Vagina (tissue), 2 donors: ENCODE results near the gene FAM120B. TPM values are rescaled to one million over a fixed set of nuclear protein-coding genes. Genes with fewer than 3 reads are reported as not detected.

Experiments
- DNase-seq, 2 donors: peaks; one replicate each; pipeline ENCODE4 v3.0.0-alpha.2; 2017; ENCODE audit errors: extremely low spot score in 2 of 2
- H3K27ac ChIP-seq: fragments of 200-600 bp; sonication (generic); one replicate; pipeline ENCODE4 v1.5.1; 2019
- H3K27me3 ChIP-seq: fragments of 200-600 bp; sonication (generic); one replicate; pipeline ENCODE4 v1.5.1; 2019
- H3K36me3 ChIP-seq, 2 donors: fragments of 200-600 bp; sonication (generic); one replicate each; pipeline ENCODE4 v1.5.1; 2017 to 2019
- H3K4me1 ChIP-seq: fragments of 200-600 bp; sonication (generic); one replicate; pipeline ENCODE4 v1.5.1; 2019
- H3K4me3 ChIP-seq, 2 donors: fragments of 200-600 bp; sonication (generic); 1 replicate in 1 of 2; 2 replicates in 1 of 2; pipeline ENCODE4 v1.5.1; 2016 to 2019
- H3K9me3 ChIP-seq: fragments of 200-600 bp; sonication (generic); one replicate; pipeline ENCODE4 v1.5.1; 2019
- POLR2A ChIP-seq, 2 donors: fragments of 450-650 bp; IDR thresholded peaks; one replicate each; pipeline ENCODE4 v1.6.1; 2017; ENCODE audit warnings: antibody characterized with exemption in 2 of 2, mild to moderate bottlenecking in 2 of 2, moderate library complexity in 2 of 2
- POLR2AphosphoS5 ChIP-seq, 2 donors: sonication (generic); formaldehyde crosslinking; IDR thresholded peaks; one replicate each; pipeline ENCODE4 v1.9.0; 2017; ENCODE audit warnings: antibody characterized with exemption in 2 of 2, mild to moderate bottlenecking in 2 of 2, low read depth in 1 of 2; ENCODE audit not compliant: insufficient read depth in 1 of 2
- intact Hi-C: fragments of 100-400 bp; cut with DNase I; formaldehyde crosslinking; loops from one replicate; pipeline ENCODE4 v1.15.1; 2023
- total RNA-seq: library from RNA; depleted of rRNA; stranded (reverse); fragments of >200 nt; gene quantifications from one replicate; pipeline ENCODE4 v1.2.3, GENCODE V29; 2016
- TF ChIP-seq, protein P1 (sequence below), 3 experiments: fragments of 450-650 bp in 2 of 3; fragments of 200-600 bp in 1 of 3; sonication (generic) in 1 of 3; IDR thresholded peaks; one replicate each; pipeline ENCODE4 v1.5.1; 2017 to 2019; ENCODE audit warnings: antibody characterized with exemption in 3 of 3, mild to moderate bottlenecking in 2 of 3, moderate library complexity in 2 of 3

The FAM120B gene
- total RNA-seq, 1 donor from 2014 or later, result 34.6 TPM

DNA sequence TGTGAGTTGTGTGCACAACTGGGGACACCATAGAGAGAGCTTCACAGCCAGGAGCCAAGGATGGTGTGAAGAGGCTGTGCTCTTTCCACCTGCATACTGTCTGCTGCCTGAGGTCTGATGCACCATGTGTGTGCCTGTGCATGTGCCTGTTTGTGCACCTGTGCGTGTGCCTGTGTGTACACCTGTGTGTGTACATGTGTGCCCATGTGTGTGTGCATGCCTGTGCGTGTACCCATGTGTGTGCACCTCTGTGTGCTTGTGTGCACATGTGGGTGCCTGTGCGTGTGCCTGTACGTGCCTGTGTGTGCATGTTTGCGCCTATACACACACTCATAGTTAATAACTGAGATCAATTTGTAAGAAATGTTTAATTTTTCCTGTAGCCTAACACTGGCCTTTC is 51.3 kb downstream of the FAM120B start:
- H3K27me3 ChIP-seq, result no peaks in the 10 kb centered on the region
- H3K36me3 ChIP-seq, result peaks cover 0 to 23% of the 10 kb centered on the region in 2 donors
- peaks cover 15% of the 10 kb centered on the region for H3K4me1 ChIP-seq
- H3K4me3 ChIP-seq, result no peak overlapping the region
- no peak overlapping the region for H3K27ac ChIP-seq
- intact Hi-C loops, result no loop called here
- no peak for TF ChIP-seq POLR2A (IDR thresholded peaks at IDR 0.05)
- TF ChIP-seq POLR2AphosphoS5 (IDR thresholded peaks at IDR 0.05; ENCODE audit: insufficient read depth in 1 of 2, low read depth in 1 of 2), result no peak
- TF ChIP-seq, protein P1, sequence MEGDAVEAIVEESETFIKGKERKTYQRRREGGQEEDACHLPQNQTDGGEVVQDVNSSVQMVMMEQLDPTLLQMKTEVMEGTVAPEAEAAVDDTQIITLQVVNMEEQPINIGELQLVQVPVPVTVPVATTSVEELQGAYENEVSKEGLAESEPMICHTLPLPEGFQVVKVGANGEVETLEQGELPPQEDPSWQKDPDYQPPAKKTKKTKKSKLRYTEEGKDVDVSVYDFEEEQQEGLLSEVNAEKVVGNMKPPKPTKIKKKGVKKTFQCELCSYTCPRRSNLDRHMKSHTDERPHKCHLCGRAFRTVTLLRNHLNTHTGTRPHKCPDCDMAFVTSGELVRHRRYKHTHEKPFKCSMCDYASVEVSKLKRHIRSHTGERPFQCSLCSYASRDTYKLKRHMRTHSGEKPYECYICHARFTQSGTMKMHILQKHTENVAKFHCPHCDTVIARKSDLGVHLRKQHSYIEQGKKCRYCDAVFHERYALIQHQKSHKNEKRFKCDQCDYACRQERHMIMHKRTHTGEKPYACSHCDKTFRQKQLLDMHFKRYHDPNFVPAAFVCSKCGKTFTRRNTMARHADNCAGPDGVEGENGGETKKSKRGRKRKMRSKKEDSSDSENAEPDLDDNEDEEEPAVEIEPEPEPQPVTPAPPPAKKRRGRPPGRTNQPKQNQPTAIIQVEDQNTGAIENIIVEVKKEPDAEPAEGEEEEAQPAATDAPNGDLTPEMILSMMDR (IDR thresholded peaks at IDR 0.05), result no peak
- no peaks in the 10 kb centered on the region for H3K9me3 ChIP-seq
- DNase-seq, result no peak

DNA sequence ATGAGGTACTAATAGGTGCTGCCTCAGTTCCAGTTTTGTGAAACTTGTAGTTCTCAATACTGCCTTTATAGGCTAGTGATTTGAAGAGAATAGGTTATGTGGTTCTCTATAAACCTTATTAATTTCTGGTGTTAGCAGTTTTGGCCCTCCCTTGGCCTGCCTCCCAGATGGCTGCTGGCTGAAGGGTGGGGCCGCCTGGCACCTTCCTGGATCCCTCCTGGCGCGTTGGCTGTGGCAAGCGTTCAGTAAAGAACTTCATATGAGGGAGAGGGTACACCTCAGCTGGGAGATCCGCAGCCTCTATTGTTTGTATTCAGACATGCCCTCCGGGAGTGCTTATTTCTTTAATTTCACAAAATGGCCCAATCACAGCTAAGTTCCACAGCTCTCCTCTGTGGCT is 51.9 kb downstream of the FAM120B start:
- no peaks in the 10 kb centered on the region for H3K27me3 ChIP-seq
- no peak overlapping the region for H3K27ac ChIP-seq
- H3K4me1 ChIP-seq, result peaks cover 15% of the 10 kb centered on the region
- H3K4me3 ChIP-seq, result no peak overlapping the region
- intact Hi-C loops, result no loop called here
- H3K9me3 ChIP-seq, result no peaks in the 10 kb centered on the region
- TF ChIP-seq, protein P1 (IDR thresholded peaks at IDR 0.05), result no peak
- TF ChIP-seq POLR2A (IDR thresholded peaks at IDR 0.05) (no peak), POLR2AphosphoS5 (IDR thresholded peaks at IDR 0.05; ENCODE audit: insufficient read depth in 1 of 2, low read depth in 1 of 2) (no peak)
- DNase-seq, result no peak
- peaks cover 0 to 23% of the 10 kb centered on the region in 2 donors for H3K36me3 ChIP-seq

DNA sequence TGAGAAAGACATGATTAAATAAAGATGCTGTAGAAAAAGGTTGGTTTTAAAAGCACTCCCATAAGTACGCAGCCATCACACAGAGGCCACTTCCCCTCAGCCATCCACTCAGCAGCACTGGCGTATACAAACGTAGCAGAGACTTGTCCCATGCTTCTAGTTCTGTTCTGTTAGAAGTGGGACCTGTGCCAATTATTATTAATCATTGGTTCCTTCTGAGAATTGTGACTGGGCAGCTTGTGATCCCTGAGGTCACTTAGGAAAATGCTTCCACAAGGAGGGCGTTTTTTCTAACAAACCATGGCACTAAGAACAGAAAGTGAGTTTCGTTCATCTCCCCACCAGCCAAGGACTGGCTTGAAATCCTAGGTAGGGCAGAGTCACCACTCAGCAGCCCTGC is 53.9 kb downstream of the FAM120B start:
- intact Hi-C loops, result no loop called here
- Histone ChIP-seq H3K27ac (no peak overlapping the region), H3K36me3 (peaks cover 0 to 28% of the 10 kb centered on the region in 2 donors), H3K9me3 (no peaks in the 10 kb centered on the region), H3K27me3 (no peaks in the 10 kb centered on the region), H3K4me3 (no peak overlapping the region), H3K4me1 (peaks cover 15% of the 10 kb centered on the region)
- TF ChIP-seq, protein P1 (IDR thresholded peaks at IDR 0.05), result no peak
- TF ChIP-seq POLR2A (IDR thresholded peaks at IDR 0.05) (no peak), POLR2AphosphoS5 (IDR thresholded peaks at IDR 0.05; ENCODE audit: insufficient read depth in 1 of 2, low read depth in 1 of 2) (no peak)
- no peak for DNase-seq

DNA sequence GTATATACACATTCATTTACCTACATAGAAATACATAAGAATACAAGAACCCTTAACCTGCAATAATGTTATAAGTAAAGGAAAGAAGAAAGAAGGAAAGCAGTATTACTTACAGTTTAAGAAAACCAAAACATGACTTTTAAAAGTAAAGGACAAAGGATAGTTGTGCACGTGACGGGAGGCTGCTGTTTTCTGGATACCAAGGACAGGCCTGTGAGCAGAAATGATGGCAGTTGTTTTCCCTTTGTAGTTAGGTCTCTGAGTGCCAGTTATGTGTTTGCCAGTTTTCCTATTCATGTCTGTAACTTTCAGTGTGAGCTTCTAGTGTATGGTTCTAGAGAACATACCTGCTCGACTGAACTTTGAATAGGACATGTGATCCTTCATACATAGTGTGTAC is 54.8 kb downstream of the FAM120B start:
- no peaks in the 10 kb centered on the region for H3K27me3 ChIP-seq
- H3K4me3 ChIP-seq, result no peak overlapping the region
- intact Hi-C loops, result no loop called here
- H3K36me3 ChIP-seq, result peaks cover 0 to 28% of the 10 kb centered on the region in 2 donors
- H3K9me3 ChIP-seq, result no peaks in the 10 kb centered on the region
- TF ChIP-seq POLR2A (IDR thresholded peaks at IDR 0.05) (no peak), POLR2AphosphoS5 (IDR thresholded peaks at IDR 0.05; ENCODE audit: insufficient read depth in 1 of 2, low read depth in 1 of 2) (no peak)
- TF ChIP-seq, protein P1 (IDR thresholded peaks at IDR 0.05), result no peak
- no peak overlapping the region for H3K27ac ChIP-seq
- no peak for DNase-seq
- H3K4me1 ChIP-seq, result peaks cover 15% of the 10 kb centered on the region

DNA sequence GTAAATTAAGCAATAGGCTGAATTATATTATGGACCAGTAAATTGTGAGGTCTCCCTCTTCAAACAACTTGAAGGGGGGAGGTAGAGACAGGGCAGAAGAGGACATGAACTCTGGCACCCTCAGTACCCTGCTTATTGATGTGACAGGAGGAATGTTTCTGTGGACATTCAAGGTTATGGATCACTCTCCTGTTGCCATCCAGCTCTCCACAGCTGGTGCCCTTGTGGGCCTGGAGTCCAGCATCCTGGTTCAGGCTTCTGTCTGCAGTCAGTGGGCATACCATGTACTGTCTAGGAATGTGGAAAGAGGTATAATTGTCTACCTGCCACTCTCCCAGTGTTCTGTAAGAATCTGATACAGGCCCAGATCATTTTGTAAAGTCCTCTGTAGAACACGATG is 55.6 kb downstream of the FAM120B start:
- Histone ChIP-seq H3K27me3 (no peaks in the 10 kb centered on the region), H3K36me3 (peaks cover 0 to 28% of the 10 kb centered on the region in 2 donors), H3K4me1 (peaks cover 15% of the 10 kb centered on the region), H3K9me3 (no peaks in the 10 kb centered on the region), H3K27ac (no peak overlapping the region), H3K4me3 (no peak overlapping the region)
- DNase-seq, result no peak
- intact Hi-C loops, result no loop called here
- no peak for TF ChIP-seq POLR2AphosphoS5 (IDR thresholded peaks at IDR 0.05; ENCODE audit: insufficient read depth in 1 of 2, low read depth in 1 of 2)
